HEK293 (cell line): ENCODE data around the gene GAB3.
"Not testable (repeated sequence)": the region's sequence is repeated elsewhere in the genome, so short reads cannot be mapped to it uniquely, and the experiment has no call there.

ENCODE experiments used
- CTCF ChIA-PET: fragments of 350-600 bp; formaldehyde crosslinking; extraction: SDS; loops from one replicate; lab custom pipeline; 2021; ENCODE audit warnings: antibody characterized with exemption; lab: Yijun Ruan, JAX
- POLR2A ChIA-PET: fragments of 300-600 bp; formaldehyde crosslinking; extraction: SDS; loops from one replicate; lab custom pipeline; 2020; ENCODE audit warnings: antibody characterized with exemption, inconsistent platforms; lab: Yijun Ruan, JAX
- H3K27ac ChIP-seq: fragments of 200-500 bp; sonication (Bioruptor generic); 2 replicates; pipeline ENCODE4 v1.5.1; 2014; ENCODE audit warnings: low read depth, low read length, control low read depth, inconsistent platforms; ENCODE audit errors: extremely low read depth
- H3K36me3 ChIP-seq, 2 experiments: fragments of 200-500 bp in 1 of 2; sonication (Bioruptor generic) in 1 of 2; 1 replicate in 1 of 2; 2 replicates in 1 of 2; pipeline ENCODE4 v1.5.1; 2014 to 2017; ENCODE audit warnings: inconsistent platforms in 2 of 2, low read length in 2 of 2; ENCODE audit not compliant: control insufficient read depth in 2 of 2, insufficient read depth in 1 of 2
- H3K4me1 ChIP-seq: fragments of 200-500 bp; sonication (Bioruptor generic); 2 replicates; pipeline ENCODE4 v1.5.1; 2014; ENCODE audit warnings: mild to moderate bottlenecking, low read length, inconsistent platforms; ENCODE audit not compliant: control insufficient read depth, insufficient read depth
- H3K4me3 ChIP-seq: 2 replicates; pipeline ENCODE4 v1.5.1; 2011; ENCODE audit warnings: low read depth, mild to moderate bottlenecking, control low read depth, low read length, moderate library complexity
- H3K9me3 ChIP-seq: fragments of 200-500 bp; sonication (Bioruptor generic); 2 replicates; pipeline ENCODE4 v1.5.1; 2014; ENCODE audit warnings: low read depth, low read length, inconsistent platforms; ENCODE audit not compliant: control insufficient read depth, insufficient read depth
- AEBP2 ChIP-seq: fragments of 450-650 bp; formaldehyde crosslinking; IDR thresholded peaks from 2 replicates; pipeline ENCODE4 v1.5.1; 2016; ENCODE audit warnings: missing biosample characterization, missing genetic modification characterization, borderline replicate concordance
- FEZF1 ChIP-seq: fragments of 450-650 bp; formaldehyde crosslinking; IDR thresholded peaks from 2 replicates; pipeline ENCODE4 v1.5.1; 2016; ENCODE audit warnings: missing biosample characterization, missing genetic modification characterization
- HOXD13 ChIP-seq: sonication (generic); formaldehyde crosslinking; IDR thresholded peaks from 2 replicates; pipeline ENCODE4 v1.8.0; 2022; ENCODE audit warnings: missing genetic modification reagents, borderline replicate concordance
- REST ChIP-seq: fragments of 450-650 bp; formaldehyde crosslinking; IDR thresholded peaks from 2 replicates; pipeline ENCODE4 v1.5.1; 2016; ENCODE audit warnings: missing biosample characterization, missing genetic modification characterization
- ZBTB26 ChIP-seq: fragments of 450-650 bp; formaldehyde crosslinking; optimal IDR thresholded peaks from 2 replicates; pipeline ENCODE3; 2016; ENCODE audit warnings: missing biosample characterization, mild to moderate bottlenecking, missing genetic modification characterization
- ZNF473 ChIP-seq: fragments of 450-650 bp; formaldehyde crosslinking; IDR thresholded peaks from 2 replicates; pipeline ENCODE4 v1.5.1; 2017; ENCODE audit warnings: missing biosample characterization, missing genetic modification characterization
- ZNF513 ChIP-seq: fragments of 450-650 bp; IDR thresholded peaks from 2 replicates; pipeline ENCODE4 v1.5.1; 2018; ENCODE audit warnings: missing biosample characterization, missing genetic modification characterization
- ZNF837 ChIP-seq: fragments of 450-650 bp; formaldehyde crosslinking; IDR thresholded peaks from 2 replicates; pipeline ENCODE4 v1.5.1; 2016; ENCODE audit warnings: missing biosample characterization, missing genetic modification characterization
- ZXDB ChIP-seq: fragments of 450-650 bp; formaldehyde crosslinking; IDR thresholded peaks from 2 replicates; pipeline ENCODE4 v1.5.1; 2016; ENCODE audit warnings: missing biosample characterization, missing genetic modification characterization

The GAB3 gene

GRCh38 chrX:154672084-154672483 is 78.8 kb downstream of the GAB3 start:
- CTCF ChIA-PET = interaction anchor here (0.7 to 1.4 kb wide), 2 partner anchors 39 to 77 kb away, joined by 3 read pairs; no protein-coding TSS in a partner anchor
- H3K9me3 ChIP-seq, POLR2A ChIA-PET, H3K36me3 ChIP-seq, H3K4me3 ChIP-seq, H3K4me1 ChIP-seq, H3K27ac ChIP-seq: not testable (repeated sequence)
- TF ChIP-seq ZNF513 (tag by site-specific recombination) = 0 out of 2 replicates have a peak, but pooled peaks have one; percentile 69

GRCh38 chrX:154670848-154671247 is 80.0 kb downstream of the GAB3 start:
- H3K4me1 ChIP-seq, H3K4me3 ChIP-seq, H3K36me3 ChIP-seq, POLR2A ChIA-PET, H3K27ac ChIP-seq, H3K9me3 ChIP-seq: not testable (repeated sequence)
- CTCF ChIA-PET = interaction anchor here (1.3 kb wide), 1 partner anchor 78 kb away, joined by 4 read pairs; no protein-coding TSS in a partner anchor

- H3K4me3 ChIP-seq = no peak overlapping the region
- no peak overlapping the region for H3K27ac ChIP-seq
- no peaks in the 10 kb centered on the region for H3K36me3 ChIP-seq
- POLR2A ChIA-PET = no interaction called here
- CTCF ChIA-PET = no interaction called here
- no peaks in the 10 kb centered on the region; the same call in 1 of the 2 replicates for H3K9me3 ChIP-seq
- H3K4me1 ChIP-seq = no peaks in the 10 kb centered on the region
- TF ChIP-seq ZXDB (tag by site-specific recombination) (no peak), AEBP2 (tag by site-specific recombination) (no peak)
Observed at GRCh38 chrX:154661899-154662298, 89.0 kb downstream of the GAB3 start.

GRCh38 chrX:154661170-154661569 is 89.7 kb downstream of the GAB3 start:
- Histone ChIP-seq H3K4me1 (no peaks in the 10 kb centered on the region), H3K9me3 (no peaks in the 10 kb centered on the region; the same call in 1 of the 2 replicates), H3K27ac (no peak overlapping the region), H3K36me3 (no peaks in the 10 kb centered on the region), H3K4me3 (no peak overlapping the region)
- TF ChIP-seq ZNF473 (tag by site-specific recombination) (no peak), REST (tag by site-specific recombination) (no peak), ZNF837 (tag by site-specific recombination) (no peak)
- ChIA-PET POLR2A (no interaction called here), CTCF (no interaction called here)

- POLR2A ChIA-PET = no interaction called here
- no peak for TF ChIP-seq FEZF1
- no peak for TF ChIP-seq ZBTB26 (tag by site-specific recombination)
- TF ChIP-seq HOXD13 (CRISPR knock-in tag) = no peak
- no peaks in the 10 kb centered on the region for H3K36me3 ChIP-seq
- no peaks in the 10 kb centered on the region for H3K4me1 ChIP-seq
- CTCF ChIA-PET = no interaction called here
- H3K27ac ChIP-seq = no peak overlapping the region
- no peaks in the 10 kb centered on the region; the same call in 1 of the 2 replicates for H3K9me3 ChIP-seq
- no peak overlapping the region for H3K4me3 ChIP-seq
Observed at GRCh38 chrX:154660541-154660940, 90.3 kb downstream of the GAB3 start.
